HepG2 (cell line): ENCODE measurements around the gene POLRMT. TPM values are rescaled to one million over a fixed set of nuclear protein-coding genes. Genes with fewer than 3 reads are reported as not detected.

Experiments
- ARID5B ChIP-seq: IDR thresholded peaks from 2 replicates; pipeline ENCODE4 v1.4.0; 2020; ENCODE audit warnings: mild to moderate bottlenecking, missing genetic modification reagents
- FOXA3 ChIP-seq: IDR thresholded peaks from 2 replicates; pipeline ENCODE4 v1.6.1; 2016; ENCODE audit warnings: missing genetic modification reagents, missing compliant biosample characterization
- FOXP4 ChIP-seq: sonication (generic); formaldehyde crosslinking; IDR thresholded peaks from 2 replicates; pipeline ENCODE4 v1.4.0; 2020; ENCODE audit warnings: missing genetic modification reagents
- IRF9 ChIP-seq: sonication (generic); formaldehyde crosslinking; IDR thresholded peaks from 2 replicates; pipeline ENCODE4 v1.8.0; 2022; ENCODE audit warnings: missing genetic modification reagents, mild to moderate bottlenecking, borderline replicate concordance
- KLF11 ChIP-seq: IDR thresholded peaks from 2 replicates; pipeline ENCODE4 v1.6.1; 2016; ENCODE audit warnings: missing compliant biosample characterization
- MEIS1 ChIP-seq: sonication (generic); formaldehyde crosslinking; IDR thresholded peaks from 2 replicates; pipeline ENCODE4 v1.9.0; 2021; ENCODE audit warnings: mild to moderate bottlenecking, missing genetic modification reagents, moderate library complexity, borderline replicate concordance
- MXI1 ChIP-seq: IDR thresholded peaks from 3 replicates; pipeline ENCODE4 v1.6.1; 2012; ENCODE audit warnings: low read depth, low read length, inconsistent platforms, borderline replicate concordance
- NFYC ChIP-seq: IDR thresholded peaks from 2 replicates; pipeline ENCODE4 v1.6.1; 2016; ENCODE audit warnings: missing genetic modification reagents, missing compliant biosample characterization
- RARA ChIP-seq: IDR thresholded peaks from 2 replicates; pipeline ENCODE4 v1.6.1; 2016; ENCODE audit warnings: missing genetic modification reagents, missing compliant biosample characterization
- SKIL ChIP-seq: sonication (generic); formaldehyde crosslinking; IDR thresholded peaks from 2 replicates; pipeline ENCODE4 v1.8.0; 2022; ENCODE audit warnings: missing genetic modification reagents, mild to moderate bottlenecking, moderate library complexity, borderline replicate concordance
- TEF ChIP-seq: sonication (generic); formaldehyde crosslinking; IDR thresholded peaks from 2 replicates; pipeline ENCODE4 v1.5.0; 2020; ENCODE audit warnings: missing genetic modification reagents
- YEATS4 ChIP-seq: sonication (generic); formaldehyde crosslinking; IDR thresholded peaks from 2 replicates; pipeline ENCODE4 v1.4.0; 2020; ENCODE audit warnings: missing genetic modification reagents, borderline replicate concordance
- ZNF235 ChIP-seq: sonication (generic); formaldehyde crosslinking; IDR thresholded peaks from 2 replicates; pipeline ENCODE4 v1.8.1; 2023; ENCODE audit warnings: mild to moderate bottlenecking, missing genetic modification reagents, borderline replicate concordance
- ZNF572 ChIP-seq: sonication (generic); formaldehyde crosslinking; IDR thresholded peaks from 2 replicates; pipeline ENCODE4 v1.5.1; 2020; ENCODE audit warnings: mild to moderate bottlenecking, missing genetic modification reagents
- ZNF589 ChIP-seq: sonication (generic); formaldehyde crosslinking; conservative IDR thresholded peaks from 2 replicates; pipeline ENCODE4 v1.8.0; 2022; ENCODE audit warnings: mild to moderate bottlenecking, moderate library complexity, missing genetic modification reagents
- ZNF644 ChIP-seq: IDR thresholded peaks from 2 replicates; pipeline ENCODE4 v1.6.1; 2016; ENCODE audit warnings: low read depth
- polyA plus RNA-seq, 8 experiments: library from polyadenylated mRNA; depleted of rRNA in 3 of 8; stranded (reverse) in 7 of 8; unstranded in 1 of 8; fragments of >200 nt; fragmentation: Illumina TruSeq in 4 of 8; extraction: Trizol in 4 of 8; gene quantifications; 2 replicates each; pipeline versions ENCODE4 v1.2.1 to v1.2.3, GENCODE V29; 2011 to 2016; ENCODE audit warnings: low read depth in 4 of 8, missing spikeins in 1 of 8, mixed read lengths in 1 of 8; ENCODE audit not compliant: insufficient read depth in 1 of 8
- total RNA-seq, 5 experiments: library from RNA; depleted of rRNA; stranded (reverse); fragments of >200 nt; fragmentation: Illumina TruSeq; extraction: Trizol; gene quantifications; 2 replicates each; pipeline ENCODE4 v1.2.3, GENCODE V29; 2016; ENCODE audit warnings: low read depth in 1 of 5

The POLRMT gene
- total and polyA plus RNA-seq, 2 of the 13 experiments (the other 11 are each of a cell fraction or from before 2014, with no cell fraction given) = 78.0 to 101 TPM

GRCh38 chr19:591099-591958 lies 42.0 kb downstream of the POLRMT start (continued):
- TF ChIP-seq FOXP4 (CRISPR knock-in tag) (0 out of 2 replicates have a peak, but pooled peaks have one; percentile 13), ZNF572 (CRISPR knock-in tag) (no peak), MXI1 (peak; percentile 34; the same call in 1 of the 3 replicates), FOXA3 (CRISPR knock-in tag) (no peak), RARA (peak; percentile 47; the same call in 1 of the 2 replicates), ZNF235 (CRISPR knock-in tag) (0 out of 2 replicates have a peak, but pooled peaks have one; percentile 28), MEIS1 (CRISPR knock-in tag) (0 out of 2 replicates have a peak, but pooled peaks have one; percentile 39), ZNF644 (no peak), SKIL (CRISPR knock-in tag) (0 out of 2 replicates have a peak, but pooled peaks have one; percentile 18), KLF11 (CRISPR knock-in tag) (0 out of 2 replicates have a peak, but pooled peaks have one; percentile 74), IRF9 (CRISPR knock-in tag) (0 out of 2 replicates have a peak, but pooled peaks have one; percentile 34), ZNF589 (CRISPR knock-in tag) (peak; percentile 58; the same call in 1 of the 2 replicates), YEATS4 (no peak), ARID5B (CRISPR knock-in tag) (peak; percentile 40; the same call in 1 of the 2 replicates), TEF (CRISPR knock-in tag) (peak; percentile 79; the same call in 1 of the 2 replicates), NFYC (CRISPR knock-in tag) (no peak)
